DND-41 (cell line): ENCODE data around the gene SLC17A4.

ENCODE experiments used
- ATAC-seq: fragments of 200-7000 bp; cut with Tn5 transposase; 3 replicates; pipeline ENCODE4 v1.9.1; 2021; ENCODE audit warnings: low read depth; ENCODE audit not compliant: insufficient read depth
- DNase-seq: peaks from one replicate; pipeline ENCODE4 v3.0.0-alpha.2; 2020
- H2AFZ ChIP-seq: 2 replicates; pipeline ENCODE4 v1.6.0; 2012; ENCODE audit warnings: low read depth, low read length
- H3K27ac ChIP-seq: 2 replicates; pipeline ENCODE4 v1.5.1; 2012; ENCODE audit warnings: low read length, inconsistent platforms
- H3K27me3 ChIP-seq: fragments of 200-600 bp; sonication (generic); 2 replicates; pipeline ENCODE4 v1.6.0; 2012; ENCODE audit warnings: low read length, mild to moderate bottlenecking, inconsistent platforms; ENCODE audit not compliant: insufficient read depth, poor library complexity
- H3K36me3 ChIP-seq: 2 replicates; pipeline ENCODE4 v1.5.1; 2012; ENCODE audit warnings: low read length, inconsistent platforms; ENCODE audit not compliant: insufficient read depth
- H3K4me1 ChIP-seq: 2 replicates; pipeline ENCODE4 v1.5.1; 2012; ENCODE audit warnings: mild to moderate bottlenecking, low read length; ENCODE audit not compliant: insufficient read depth
- H3K4me2 ChIP-seq: 2 replicates; pipeline ENCODE4 v1.6.0; 2012; ENCODE audit warnings: mild to moderate bottlenecking, moderate library complexity, low read length, inconsistent platforms; ENCODE audit not compliant: insufficient read depth
- H3K4me3 ChIP-seq, 2 experiments: fragments of 200-600 bp in 1 of 2; shearing (Covaris generic) in 1 of 2; 2 replicates each; pipeline ENCODE4 v1.5.1; 2012 to 2016; ENCODE audit warnings: inconsistent platforms in 2 of 2, low read length in 2 of 2, mild to moderate bottlenecking in 2 of 2, low read depth in 1 of 2, moderate library complexity in 1 of 2
- H3K79me2 ChIP-seq: 2 replicates; pipeline ENCODE4 v1.6.0; 2012; ENCODE audit warnings: low read length, inconsistent platforms; ENCODE audit not compliant: insufficient read depth
- H3K9ac ChIP-seq: 2 replicates; pipeline ENCODE4 v1.6.0; 2012; ENCODE audit warnings: low read depth, mild to moderate bottlenecking, inconsistent platforms, low read length, moderate library complexity
- H3K9me3 ChIP-seq: 2 replicates; pipeline ENCODE4 v1.5.1; 2012; ENCODE audit warnings: low read length, moderate library complexity, mild to moderate bottlenecking, inconsistent platforms; ENCODE audit not compliant: insufficient read depth, severe bottlenecking
- H4K20me1 ChIP-seq: 2 replicates; pipeline ENCODE4 v1.6.0; 2012; ENCODE audit warnings: low read length; ENCODE audit not compliant: insufficient read depth
- EZH2 ChIP-seq: IDR thresholded peaks from 3 replicates; pipeline ENCODE4 v1.6.1; 2012; ENCODE audit warnings: borderline replicate concordance, low read depth, mild to moderate bottlenecking, moderate library complexity, low read length, inconsistent platforms; ENCODE audit not compliant: severe bottlenecking
- TF ChIP-seq, protein P1 (sequence below): IDR thresholded peaks from 2 replicates; pipeline ENCODE4 v1.5.1; 2012; ENCODE audit warnings: borderline replicate concordance, low read length, moderate library complexity, mild to moderate bottlenecking; ENCODE audit not compliant: poor library complexity, severe bottlenecking; ENCODE audit errors: extremely low read depth

Gene SLC17A4

GRCh38 chr6:25735261-25735660 lies 19.3 kb upstream of the SLC17A4 start:
- Histone ChIP-seq H3K27ac (no peak overlapping the region), H3K9ac (no peak overlapping the region), H2AFZ (no peak overlapping the region), H3K36me3 (no peaks in the 10 kb centered on the region), H4K20me1 (no peaks in the 10 kb centered on the region), H3K9me3 (peaks cover 14% of the 10 kb centered on the region), H3K79me2 (no peaks in the 10 kb centered on the region), H3K4me3 (no peak overlapping the region), H3K4me1 (no peaks in the 10 kb centered on the region), H3K27me3 (no peaks in the 10 kb centered on the region), H3K4me2 (no peak overlapping the region)
- DNase-seq (no peak), ATAC-seq (no peak)
- TF ChIP-seq, protein P1, sequence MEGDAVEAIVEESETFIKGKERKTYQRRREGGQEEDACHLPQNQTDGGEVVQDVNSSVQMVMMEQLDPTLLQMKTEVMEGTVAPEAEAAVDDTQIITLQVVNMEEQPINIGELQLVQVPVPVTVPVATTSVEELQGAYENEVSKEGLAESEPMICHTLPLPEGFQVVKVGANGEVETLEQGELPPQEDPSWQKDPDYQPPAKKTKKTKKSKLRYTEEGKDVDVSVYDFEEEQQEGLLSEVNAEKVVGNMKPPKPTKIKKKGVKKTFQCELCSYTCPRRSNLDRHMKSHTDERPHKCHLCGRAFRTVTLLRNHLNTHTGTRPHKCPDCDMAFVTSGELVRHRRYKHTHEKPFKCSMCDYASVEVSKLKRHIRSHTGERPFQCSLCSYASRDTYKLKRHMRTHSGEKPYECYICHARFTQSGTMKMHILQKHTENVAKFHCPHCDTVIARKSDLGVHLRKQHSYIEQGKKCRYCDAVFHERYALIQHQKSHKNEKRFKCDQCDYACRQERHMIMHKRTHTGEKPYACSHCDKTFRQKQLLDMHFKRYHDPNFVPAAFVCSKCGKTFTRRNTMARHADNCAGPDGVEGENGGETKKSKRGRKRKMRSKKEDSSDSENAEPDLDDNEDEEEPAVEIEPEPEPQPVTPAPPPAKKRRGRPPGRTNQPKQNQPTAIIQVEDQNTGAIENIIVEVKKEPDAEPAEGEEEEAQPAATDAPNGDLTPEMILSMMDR: no peak
- TF ChIP-seq EZH2: no peak

DNA sequence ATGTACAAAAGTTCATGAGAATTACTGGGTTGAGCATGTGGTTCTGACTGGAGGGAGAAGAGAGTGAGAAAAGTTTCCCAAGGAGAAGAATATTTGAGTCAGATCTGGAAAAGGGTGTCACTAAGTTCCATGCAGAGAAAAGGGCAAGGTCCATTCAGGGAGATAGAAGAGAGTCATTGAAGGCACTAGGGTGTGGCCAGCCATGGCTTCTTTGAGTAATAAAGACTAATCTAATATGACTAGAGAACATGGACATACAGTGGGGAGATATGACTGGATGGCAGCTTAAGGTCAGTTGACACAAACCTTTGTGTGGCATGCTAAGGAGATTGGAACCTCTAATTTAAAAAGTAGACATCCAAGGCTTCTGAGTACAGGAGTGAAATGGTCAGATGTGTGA lies 10.7 kb upstream of the SLC17A4 start:
- ATAC-seq: no peak

GRCh38 chr6:25745836-25746235 lies 8.7 kb upstream of the SLC17A4 start:
- Histone ChIP-seq H3K4me1 (no peaks in the 10 kb centered on the region), H3K27me3 (peaks cover 5% of the 10 kb centered on the region), H3K9ac (no peak overlapping the region), H3K36me3 (no peaks in the 10 kb centered on the region), H2AFZ (no peak overlapping the region), H3K79me2 (no peaks in the 10 kb centered on the region), H4K20me1 (no peaks in the 10 kb centered on the region), H3K4me3 (no peak overlapping the region), H3K27ac (no peak overlapping the region), H3K4me2 (no peak overlapping the region), H3K9me3 (no peaks in the 10 kb centered on the region)
- ATAC-seq (no peak), DNase-seq (no peak)
- no peak for TF ChIP-seq EZH2

More for the DNA sequence above, 10.7 kb upstream of the SLC17A4 start:
- H3K4me3 ChIP-seq: no peak overlapping the region
- H3K9ac ChIP-seq: no peak overlapping the region
- no peak overlapping the region for H2AFZ ChIP-seq
- no peak for DNase-seq
- H4K20me1 ChIP-seq: no peaks in the 10 kb centered on the region
- H3K36me3 ChIP-seq: no peaks in the 10 kb centered on the region
- H3K9me3 ChIP-seq: no peaks in the 10 kb centered on the region
- no peak for TF ChIP-seq EZH2
- TF ChIP-seq, protein P1: no peak
- H3K4me2 ChIP-seq: no peak overlapping the region
- no peaks in the 10 kb centered on the region for H3K4me1 ChIP-seq
- no peak overlapping the region for H3K27ac ChIP-seq
- no peaks in the 10 kb centered on the region for H3K79me2 ChIP-seq
- peaks cover 5% of the 10 kb centered on the region for H3K27me3 ChIP-seq

DNA sequence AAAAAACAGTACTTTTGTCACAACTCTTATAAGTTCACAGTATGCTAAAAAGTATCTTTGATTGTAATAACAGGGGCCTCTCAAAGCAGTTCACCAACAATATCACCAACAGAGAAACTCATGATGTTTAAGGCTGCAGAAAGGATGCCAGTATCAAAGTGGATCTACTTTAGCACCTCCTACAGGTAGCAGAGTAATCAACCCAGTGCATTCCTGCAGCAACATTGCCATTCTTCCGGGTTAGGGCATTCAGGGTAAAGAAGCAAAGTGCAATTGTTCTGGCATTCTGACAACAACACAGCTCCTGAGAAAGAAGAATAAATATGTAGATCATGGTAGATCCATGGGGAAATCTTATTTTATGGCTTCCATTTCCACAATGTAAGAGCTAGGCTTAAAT lies 7.6 kb upstream of the SLC17A4 start:
- Histone ChIP-seq H3K9ac (no peak overlapping the region), H4K20me1 (no peaks in the 10 kb centered on the region), H3K4me1 (no peaks in the 10 kb centered on the region), H3K27me3 (peaks cover 5% of the 10 kb centered on the region), H2AFZ (no peak overlapping the region), H3K27ac (no peak overlapping the region), H3K4me3 (no peak overlapping the region), H3K36me3 (no peaks in the 10 kb centered on the region), H3K4me2 (no peak overlapping the region), H3K79me2 (no peaks in the 10 kb centered on the region), H3K9me3 (no peaks in the 10 kb centered on the region)
- no peak for TF ChIP-seq EZH2
- TF ChIP-seq, protein P1: peak; percentile 7
- no peak for DNase-seq
- ATAC-seq: no peak
